Esophagus squamous epithelium (tissue), 5 donors: ENCODE results near the gene HOXA11. TPM values are rescaled to one million over a fixed set of nuclear protein-coding genes. Genes with fewer than 3 reads are reported as not detected.

Source experiments
- DNase-seq: peaks from one replicate; lab custom pipeline; 2025; lab: John Stamatoyannopoulos, UW
- H3K27ac ChIP-seq, 4 donors: fragments of 200-600 bp; sonication (generic); one replicate each; pipeline ENCODE4 v1.5.1; 2016 to 2019; ENCODE audit warnings: mild to moderate bottlenecking in 1 of 4
- H3K27me3 ChIP-seq, 4 donors: fragments of 200-600 bp; sonication (generic); 1 replicate in 3 of 4; 2 replicates in 1 of 4; pipeline versions ENCODE4 v1.5.1 to v1.6.0; 2017 to 2021; ENCODE audit warnings: antibody characterized with exemption in 1 of 4
- H3K36me3 ChIP-seq, 3 donors: fragments of 200-600 bp; sonication (generic); one replicate each; pipeline ENCODE4 v1.5.1; 2016 to 2019
- H3K4me1 ChIP-seq, 3 donors: fragments of 200-600 bp; sonication (generic); one replicate each; pipeline ENCODE4 v1.5.1; 2017 to 2019
- H3K4me3 ChIP-seq, 4 donors: fragments of 200-600 bp; sonication (generic); 1 replicate in 3 of 4; 2 replicates in 1 of 4; pipeline ENCODE4 v1.5.1; 2016 to 2019; ENCODE audit warnings: mild to moderate bottlenecking in 2 of 4, moderate library complexity in 1 of 4
- H3K9me3 ChIP-seq, 3 donors: fragments of 200-600 bp; sonication (generic); one replicate each; pipeline ENCODE4 v1.5.1; 2016 to 2019
- CTCF ChIP-seq, 6 experiments: fragments of 450-650 bp in 4 of 6; fragments of 200-600 bp in 2 of 6; sonication (generic) in 2 of 6; IDR thresholded peaks; one replicate each; pipeline ENCODE4 v1.5.1; 2016 to 2019; ENCODE audit warnings: antibody characterized with exemption in 6 of 6, mild to moderate bottlenecking in 4 of 6, moderate library complexity in 4 of 6
- POLR2A ChIP-seq, 4 donors: fragments of 450-650 bp; IDR thresholded peaks; one replicate each; pipeline ENCODE4 v1.6.1; 2017; ENCODE audit warnings: antibody characterized with exemption in 4 of 4, mild to moderate bottlenecking in 4 of 4, moderate library complexity in 3 of 4
- WGBS, 2 donors: methylation state at CpG; one replicate each; pipeline ENCODE4 v1.1.5; 2018; 5-methylcytosine and 5-hydroxymethylcytosine counted together
- intact Hi-C: fragments of 100-400 bp; cut with DNase I; formaldehyde crosslinking; loops from one replicate; pipeline ENCODE4 v1.15.0; 2022
- total RNA-seq, 4 donors: library from RNA; depleted of rRNA; stranded (reverse); fragments of >200 nt; gene quantifications; one replicate each; pipeline ENCODE4 v1.1.0, GENCODE V29; 2016
- donor health status: DM: yes; HTN: yes; CAD: no.

The HOXA11 gene
- total RNA-seq, 4 donors from 2014 or later: not detected

GRCh38 chr7:27192546-27193334, 7.7 kb upstream of the HOXA11 start:
- intact Hi-C loops: loop anchor here (10.0 kb wide), 1 partner anchor 822 kb away; no protein-coding TSS in a partner anchor
- Histone ChIP-seq H3K4me1 (peaks cover 28 to 42% (median 29%) of the 10 kb centered on the region in 3 donors), H3K27me3 (peaks cover 39 to 100% (median 80%) of the 10 kb centered on the region in 4 donors), H3K27ac (no peak overlapping the region), H3K9me3 (no peaks in the 10 kb centered on the region), H3K4me3 (peak overlapping the region in 3 of 4 donors; percentile 16 to 61 (median 35)), H3K36me3 (no peaks in the 10 kb centered on the region)
- DNase-seq: no peak
- TF ChIP-seq POLR2A (IDR thresholded peaks at IDR 0.05) (no peak), CTCF (IDR thresholded peaks at IDR 0.05) (no peak)
- WGBS, 2 donors: 0 to 1% methylated on average over 12 to 20 of the region's 78 CpGs

- Histone ChIP-seq H3K27me3 (peaks cover 42 to 100% (median 81%) of the 10 kb centered on the region in 4 donors), H3K4me3 (peak overlapping the region in 3 of 4 donors; percentile 16 to 61 (median 35)), H3K9me3 (no peaks in the 10 kb centered on the region), H3K27ac (no peak overlapping the region), H3K36me3 (no peaks in the 10 kb centered on the region), H3K4me1 (peaks cover 28 to 46% (median 32%) of the 10 kb centered on the region in 3 donors)
- WGBS, 2 donors: 4% methylated on average over 18 of the region's 42 CpGs; no CpG with 5 or more reads in 1 of the 2 donors
- DNase-seq: no peak
- TF ChIP-seq CTCF (IDR thresholded peaks at IDR 0.05) (no peak), POLR2A (IDR thresholded peaks at IDR 0.05) (no peak)
- intact Hi-C loops: loop anchor here (10.0 kb wide), 1 partner anchor 823 kb away; no protein-coding TSS in a partner anchor
Observed at GRCh38 chr7:27191833-27192545, 7.0 kb upstream of the HOXA11 start.

GRCh38 chr7:27191161-27191731, 6.2 kb upstream of the HOXA11 start:
- H3K4me3 ChIP-seq: no peak overlapping the region
- WGBS, 2 donors: 46 to 47% methylated on average over 5 to 7 of the region's 15 CpGs
- H3K4me1 ChIP-seq: peaks cover 28 to 46% (median 32%) of the 10 kb centered on the region in 3 donors
- H3K27me3 ChIP-seq: peaks cover 42 to 100% (median 88%) of the 10 kb centered on the region in 4 donors
- H3K27ac ChIP-seq: no peak overlapping the region
- no peak for TF ChIP-seq CTCF (IDR thresholded peaks at IDR 0.05)
- no peak for TF ChIP-seq POLR2A (IDR thresholded peaks at IDR 0.05)
- DNase-seq: no peak
- intact Hi-C loops: loop anchor here (10.0 kb wide), 1 partner anchor 824 kb away; no protein-coding TSS in a partner anchor
- no peaks in the 10 kb centered on the region for H3K9me3 ChIP-seq
- no peaks in the 10 kb centered on the region for H3K36me3 ChIP-seq

GRCh38 chr7:27189997-27190748, 5.1 kb upstream of the HOXA11 start:
- H3K27me3 ChIP-seq: peaks cover 42 to 100% (median 94%) of the 10 kb centered on the region in 4 donors
- intact Hi-C loops: loop anchor here (10.0 kb wide), 1 partner anchor 825 kb away; no protein-coding TSS in a partner anchor
- H3K27ac ChIP-seq: no peak overlapping the region
- no peaks in the 10 kb centered on the region for H3K9me3 ChIP-seq
- TF ChIP-seq POLR2A (IDR thresholded peaks at IDR 0.05): no peak
- TF ChIP-seq CTCF (IDR thresholded peaks at IDR 0.05): no peak
- no peaks in the 10 kb centered on the region for H3K36me3 ChIP-seq
- no peak overlapping the region for H3K4me3 ChIP-seq
- peaks cover 34 to 56% (median 40%) of the 10 kb centered on the region in 3 donors for H3K4me1 ChIP-seq
- no peak for DNase-seq
- WGBS, 2 donors: 26 to 54% methylated on average over 6 to 7 of the region's 7 CpGs
